GM18867 (cell line): ENCODE measurements around the gene GPR31.

Source experiments
- ATAC-seq: cut with Tn5 transposase; IDR thresholded peaks from one replicate; pipeline ENCODE4 v1.9.1; 2021; ENCODE audit warnings: mild to moderate bottlenecking, moderate library complexity; ENCODE audit not compliant: unreplicated experiment

The GPR31 gene

GRCh38 chr6:167120583-167120903 lies 37.2 kb downstream of the GPR31 start:
- no peak for ATAC-seq

- ATAC-seq = peak; percentile 41
Observed at GRCh38 chr6:167119670-167120582, 37.9 kb downstream of the GPR31 start.

- ATAC-seq = no peak
Observed at GRCh38 chr6:167118839-167119238, 38.9 kb downstream of the GPR31 start.

GRCh38 chr6:167118006-167118405 lies 39.8 kb downstream of the GPR31 start:
- no peak for ATAC-seq

- no peak for ATAC-seq
Observed at GRCh38 chr6:167116838-167117228, 40.9 kb downstream of the GPR31 start.

GRCh38 chr6:167116109-167116837 lies 41.5 kb downstream of the GPR31 start:
- ATAC-seq = no peak

GRCh38 chr6:167115054-167115453 lies 42.7 kb downstream of the GPR31 start:
- ATAC-seq = no peak

GRCh38 chr6:167113935-167114910 lies 43.6 kb downstream of the GPR31 start:
- ATAC-seq = peak; percentile 92

GRCh38 chr6:167113047-167113754 lies 44.6 kb downstream of the GPR31 start:
- ATAC-seq = peak; percentile 56

GRCh38 chr6:167112421-167112820 lies 45.4 kb downstream of the GPR31 start:
- ATAC-seq = no peak

- no peak for ATAC-seq
Observed at GRCh38 chr6:167111597-167111996, 46.2 kb downstream of the GPR31 start.

GRCh38 chr6:167109651-167110050 lies 48.1 kb downstream of the GPR31 start:
- ATAC-seq = no peak

GRCh38 chr6:167108278-167108677 lies 49.5 kb downstream of the GPR31 start:
- ATAC-seq = no peak

- no peak for ATAC-seq
Observed at GRCh38 chr6:167107787-167108186, 50.0 kb downstream of the GPR31 start.

- ATAC-seq = no peak
Observed at GRCh38 chr6:167106406-167106805, 51.4 kb downstream of the GPR31 start.
